Astrocyte of the hippocampus (primary cell): ENCODE measurements around the gene GASK1A.
A peak's percentile ranks its signal among the peaks of the same experiment; 100 is the strongest.

ENCODE experiments used
- DNase-seq: peaks from one replicate; pipeline ENCODE4 v3.0.0; 2011; ENCODE audit warnings: low read depth, low spot score

The GASK1A gene

DNA sequence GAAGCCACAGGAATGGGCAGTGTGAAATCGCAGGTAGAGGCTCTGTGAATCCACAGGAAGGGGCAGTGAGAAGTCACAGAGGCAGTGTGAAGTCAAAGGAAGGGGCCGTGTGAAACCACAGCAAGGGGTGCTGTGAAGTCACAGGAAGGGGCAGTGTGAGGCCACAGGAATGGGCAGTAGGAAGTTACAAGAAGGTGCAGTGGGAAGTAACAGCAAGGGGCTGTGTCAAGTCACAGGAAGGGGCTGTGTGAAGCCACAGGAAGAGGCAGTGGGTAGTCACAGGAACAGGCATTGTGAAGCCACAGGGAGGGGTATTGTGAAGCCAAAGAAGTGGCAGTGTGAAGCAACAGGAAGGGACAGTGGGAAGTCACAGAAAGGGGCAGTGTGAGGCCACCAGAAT, 34.1 kb downstream of the GASK1A start:
- no peak for DNase-seq

DNA sequence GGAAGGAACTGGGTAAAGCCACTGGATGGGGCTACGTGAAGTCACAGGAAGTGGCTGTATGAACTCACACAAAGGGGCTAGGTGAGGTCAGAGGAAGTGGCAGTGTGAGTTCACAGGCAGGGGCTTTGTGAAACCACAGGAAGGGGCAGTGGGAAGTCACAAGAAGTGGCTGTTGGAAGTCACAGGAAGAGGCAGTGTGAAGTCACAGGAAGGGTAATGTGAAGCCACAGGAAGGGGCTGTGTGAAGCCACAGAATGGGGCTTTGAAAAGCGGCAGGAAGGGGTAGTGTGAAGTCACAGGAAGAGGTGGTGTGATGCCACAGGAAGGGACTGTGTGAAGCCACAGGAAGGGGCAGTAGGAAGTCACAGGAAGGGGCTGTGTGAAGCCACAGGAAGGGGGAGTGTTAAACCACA, 34.6 kb downstream of the GASK1A start:
- DNase-seq: no peak

DNA sequence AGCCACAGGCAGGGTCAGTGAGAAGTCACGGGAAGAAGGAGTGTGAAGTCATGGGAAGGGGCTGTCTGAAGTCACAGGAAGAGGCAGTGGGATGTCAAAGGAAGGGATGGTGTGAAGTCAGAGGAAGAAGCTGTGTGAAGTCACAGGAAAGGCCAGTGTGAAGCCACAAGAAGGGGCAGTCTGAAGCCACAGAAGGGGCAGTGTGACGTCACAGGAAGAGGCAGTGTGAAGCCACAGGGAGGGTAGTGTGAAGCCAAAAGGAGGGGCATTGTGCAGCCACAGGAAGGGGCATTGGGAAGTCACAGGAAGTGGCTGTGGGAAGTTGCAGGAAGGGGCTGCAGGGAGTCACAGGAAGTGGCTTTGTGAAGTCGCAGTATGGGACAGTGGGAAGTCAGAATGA, 35.1 kb downstream of the GASK1A start:
- no peak for DNase-seq

DNA sequence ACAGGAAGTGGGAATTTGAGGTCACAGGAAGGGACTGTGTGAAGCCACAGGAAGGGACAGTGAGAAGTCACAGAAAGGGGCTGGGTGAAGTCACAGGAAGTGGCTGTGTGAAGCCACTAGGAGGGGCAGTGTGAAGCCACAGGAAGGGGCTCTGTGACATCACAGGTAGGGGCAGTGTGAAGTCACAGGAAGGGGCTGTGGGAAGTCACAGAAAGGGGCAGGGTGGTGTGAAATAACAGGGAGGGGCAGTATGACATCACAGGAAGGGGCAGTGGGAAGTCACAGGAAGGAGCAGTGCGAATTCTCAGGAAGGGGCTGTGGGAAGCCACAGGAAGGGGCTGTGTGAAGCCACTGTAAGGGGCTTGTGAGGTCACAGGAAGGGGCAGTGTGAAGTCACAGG, 35.8 kb downstream of the GASK1A start:
- DNase-seq: no peak

DNA sequence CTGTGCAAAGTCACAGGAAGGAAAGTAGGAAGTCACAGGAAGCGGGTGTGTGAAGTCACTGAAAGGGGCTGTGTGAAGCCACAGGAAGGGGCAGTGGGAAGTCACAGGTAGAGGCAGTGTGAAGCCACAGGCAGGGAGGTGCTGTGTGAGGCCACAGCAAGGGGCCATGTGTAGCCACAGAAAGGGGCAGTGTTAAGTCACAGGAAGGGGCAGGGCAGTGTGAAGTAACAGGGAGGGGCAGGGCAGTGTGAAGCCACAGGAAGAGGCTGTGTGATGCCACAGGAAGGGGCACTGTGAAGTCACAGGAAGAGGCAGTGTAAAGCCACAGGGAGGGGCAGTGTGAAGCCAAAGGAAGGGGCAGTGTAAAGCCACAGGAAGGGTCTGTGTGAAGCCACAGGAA, 36.5 kb downstream of the GASK1A start:
- no peak for DNase-seq

DNA sequence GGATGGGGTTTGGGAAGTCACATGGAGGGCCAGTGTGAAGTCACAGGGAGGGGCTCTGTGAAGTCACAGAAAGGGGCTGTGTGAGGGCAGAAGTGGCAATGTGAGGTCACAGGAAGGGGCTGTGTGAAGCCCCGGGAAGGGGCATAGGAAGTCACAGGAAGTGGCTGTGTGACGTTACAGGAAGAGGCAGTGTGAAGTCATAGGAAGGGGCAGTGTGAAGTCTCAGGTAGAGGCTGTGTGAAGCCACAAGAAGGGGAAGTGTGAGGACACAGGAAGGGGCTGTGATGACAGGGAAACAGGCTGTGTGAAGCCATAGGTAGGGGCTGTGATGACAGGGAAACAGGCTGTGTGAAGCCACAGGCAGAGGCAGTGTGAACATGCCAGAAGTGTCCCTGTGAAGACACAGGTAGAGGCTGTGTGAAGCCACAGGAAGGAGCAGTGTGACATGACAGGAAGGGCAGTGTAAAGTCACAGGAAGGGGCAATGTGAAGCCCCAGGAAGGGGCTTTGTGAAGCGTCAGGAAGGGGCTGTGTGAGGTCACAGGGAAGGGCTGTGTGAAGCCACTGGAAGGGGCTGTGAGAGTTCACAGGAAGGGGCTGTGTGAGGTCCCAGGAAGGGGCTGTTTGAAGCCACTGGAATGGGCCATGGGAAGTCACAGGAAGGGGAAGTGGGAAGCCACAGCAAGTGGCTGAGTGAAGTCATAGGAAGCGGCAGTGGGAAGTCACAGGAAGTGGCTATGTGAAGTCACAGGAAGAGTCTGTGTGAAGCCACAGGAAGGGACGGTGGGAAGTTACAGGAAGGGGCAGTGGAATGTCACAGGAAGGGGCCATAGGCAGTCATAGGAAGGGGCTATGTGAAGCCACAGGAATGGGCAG, 37.1 kb downstream of the GASK1A start:
- DNase-seq: no peak

DNA sequence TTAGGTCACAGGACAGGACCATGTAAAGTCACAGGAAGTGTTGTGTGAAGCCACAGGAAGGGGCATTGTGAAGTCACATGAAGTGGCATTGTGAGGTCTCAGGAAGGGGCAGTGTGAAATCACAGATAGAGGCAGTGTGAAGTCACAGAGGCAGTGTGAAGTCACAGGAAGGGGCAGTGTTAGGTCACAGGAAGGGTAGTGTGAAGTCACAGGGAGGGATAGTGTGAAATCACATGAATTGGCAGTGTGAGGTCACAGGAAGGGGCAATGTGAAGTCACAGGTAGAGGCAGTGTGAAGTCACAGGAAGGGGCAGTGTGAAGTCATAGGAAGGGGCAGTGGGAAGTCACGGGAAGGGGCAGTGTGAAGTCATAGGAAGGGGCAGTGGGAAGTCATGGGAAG, 37.9 kb downstream of the GASK1A start:
- no peak for DNase-seq

DNA sequence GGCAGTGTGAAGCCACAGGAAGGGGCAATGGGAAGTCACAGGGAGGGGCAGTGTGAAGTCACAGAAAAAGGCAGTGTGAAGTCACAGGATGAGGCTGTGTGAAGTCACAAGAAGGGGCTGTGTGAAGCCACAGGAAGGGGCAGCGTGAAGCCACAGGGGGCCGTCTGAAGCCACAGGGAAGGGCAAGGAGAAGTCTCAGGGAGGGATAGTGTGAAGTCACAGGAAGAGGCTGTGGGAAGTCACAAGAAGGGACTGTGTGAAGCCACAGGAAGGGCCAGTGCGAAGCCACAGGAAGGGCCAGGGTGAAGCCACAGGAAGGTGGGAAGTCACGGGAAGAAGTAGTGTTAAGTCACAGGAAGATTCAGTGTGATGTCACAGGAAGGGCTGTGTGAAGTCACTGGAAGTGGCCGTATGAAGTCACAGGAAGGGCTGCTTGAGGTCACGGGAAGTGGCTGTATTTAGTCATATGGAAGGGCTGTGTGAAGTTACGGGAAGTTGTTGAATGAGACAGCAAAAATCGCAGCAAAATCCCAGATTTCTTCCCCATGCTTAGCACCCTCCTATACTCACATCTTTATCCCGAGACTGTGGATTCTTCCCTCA, 38.6 kb downstream of the GASK1A start:
- no peak for DNase-seq

DNA sequence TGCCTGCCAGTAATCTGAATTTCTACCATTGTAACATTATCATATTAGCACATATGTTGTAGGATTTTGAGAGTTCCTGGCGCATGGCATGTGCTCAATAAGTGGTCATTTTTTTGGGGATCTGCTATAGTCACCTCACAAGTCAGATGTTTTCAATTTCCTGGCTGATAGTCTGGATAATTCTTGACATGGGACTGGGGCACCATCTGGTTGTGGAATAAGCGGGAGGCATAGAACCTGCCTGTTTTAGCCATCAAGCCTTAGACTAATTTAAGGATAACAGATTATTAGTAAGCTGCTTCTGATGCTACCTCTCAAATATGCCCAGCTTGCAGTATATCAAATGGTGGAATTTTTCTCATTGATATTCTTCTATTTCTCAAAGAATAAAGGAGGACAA, 39.1 kb downstream of the GASK1A start:
- no peak for DNase-seq

DNA sequence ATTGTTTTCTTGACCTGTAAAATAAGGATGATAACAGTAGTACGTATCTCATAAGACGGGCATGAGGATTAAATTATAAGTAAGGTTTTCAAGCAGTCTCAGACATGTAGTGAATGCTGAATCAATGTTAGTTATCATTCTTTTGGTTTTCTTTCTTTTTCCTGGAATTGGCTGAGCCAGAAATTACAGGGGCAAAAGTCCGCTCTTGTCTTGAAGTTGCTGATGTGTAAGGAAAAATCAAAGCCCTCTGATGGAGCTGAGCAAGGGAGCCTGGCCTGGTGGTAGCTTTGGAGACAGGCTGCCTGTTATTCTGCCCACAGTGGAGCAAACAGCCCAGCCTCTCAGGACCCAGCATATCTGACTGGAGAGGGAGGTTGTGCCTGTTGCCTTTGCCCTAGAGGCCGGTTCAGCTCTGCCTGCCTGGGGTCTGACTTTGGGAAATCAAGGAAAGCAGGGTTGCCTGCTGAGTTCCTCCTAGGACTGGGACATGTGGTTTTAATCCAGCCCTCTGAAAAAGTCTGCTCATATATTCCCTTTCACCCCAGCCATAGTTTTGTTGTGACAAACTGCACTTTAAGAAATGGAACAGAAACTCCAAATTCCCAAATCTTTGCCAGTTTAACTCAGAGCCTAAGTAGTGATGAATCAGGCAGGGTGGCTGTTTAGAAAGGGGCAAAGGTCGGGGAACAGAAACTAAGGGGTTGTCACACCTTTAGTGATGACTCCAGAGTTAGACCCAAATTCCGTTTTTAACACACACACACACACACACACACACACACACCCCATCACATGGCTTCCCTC, 40.1 kb downstream of the GASK1A start:
- no peak for DNase-seq

DNA sequence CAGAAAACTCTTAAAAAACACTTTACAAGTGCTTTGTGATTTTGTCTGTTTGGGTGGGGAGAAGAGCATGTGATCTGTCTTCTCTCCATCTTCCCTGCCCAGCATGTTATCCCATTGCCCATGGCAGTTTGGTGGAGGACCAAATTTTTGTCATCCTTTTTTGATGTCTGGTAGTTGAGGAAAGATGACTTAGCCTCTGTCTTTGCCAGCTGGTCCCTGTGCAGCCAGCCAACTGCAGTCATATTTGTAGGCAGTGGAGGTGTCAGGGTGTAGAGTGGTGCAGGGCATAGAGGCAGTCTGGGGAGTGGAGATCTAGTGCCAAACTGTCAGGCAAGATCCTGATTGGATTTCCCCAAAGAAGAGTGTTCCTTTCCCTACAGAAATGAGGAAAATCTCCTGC, 40.7 kb downstream of the GASK1A start:
- no peak for DNase-seq

DNA sequence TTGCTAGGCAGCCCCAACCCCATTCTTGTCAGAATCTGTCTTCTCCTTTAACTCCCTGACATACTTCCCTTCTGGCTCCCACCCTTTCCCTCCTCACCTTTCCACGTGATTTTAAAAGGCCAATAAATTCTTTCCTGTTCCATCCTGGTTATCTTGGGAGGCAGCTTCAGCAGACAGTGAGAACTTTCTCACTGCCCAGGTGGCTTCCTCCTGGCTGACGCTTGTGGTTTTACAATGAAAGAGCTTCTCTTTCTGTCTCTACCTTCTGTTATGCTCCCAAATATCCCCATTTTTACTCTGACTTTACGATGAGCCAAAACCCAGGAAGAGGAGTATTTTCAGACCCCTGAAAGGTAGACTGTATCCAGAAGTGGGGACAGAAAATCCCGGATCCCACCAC, 42.1 kb downstream of the GASK1A start:
- no peak for DNase-seq

DNA sequence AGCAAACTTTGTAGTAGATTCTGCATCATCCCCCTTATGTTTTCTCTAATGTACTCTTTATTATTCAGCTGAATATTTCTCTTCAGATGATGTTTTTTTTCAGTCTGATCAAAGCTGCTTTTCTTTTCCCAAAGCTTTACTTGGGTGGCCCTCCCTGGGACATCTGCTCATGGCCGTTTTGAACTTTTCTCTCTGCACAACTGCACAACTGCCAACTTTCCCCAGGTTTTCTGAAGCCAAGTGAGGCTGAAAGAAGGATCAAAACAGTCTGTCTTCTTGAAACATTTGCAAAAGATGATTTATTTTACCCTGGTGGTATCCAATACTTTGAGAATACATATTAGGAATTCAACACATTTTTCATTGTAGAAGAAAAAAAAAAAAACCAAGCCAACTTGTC, 43.0 kb downstream of the GASK1A start:
- no peak for DNase-seq

DNA sequence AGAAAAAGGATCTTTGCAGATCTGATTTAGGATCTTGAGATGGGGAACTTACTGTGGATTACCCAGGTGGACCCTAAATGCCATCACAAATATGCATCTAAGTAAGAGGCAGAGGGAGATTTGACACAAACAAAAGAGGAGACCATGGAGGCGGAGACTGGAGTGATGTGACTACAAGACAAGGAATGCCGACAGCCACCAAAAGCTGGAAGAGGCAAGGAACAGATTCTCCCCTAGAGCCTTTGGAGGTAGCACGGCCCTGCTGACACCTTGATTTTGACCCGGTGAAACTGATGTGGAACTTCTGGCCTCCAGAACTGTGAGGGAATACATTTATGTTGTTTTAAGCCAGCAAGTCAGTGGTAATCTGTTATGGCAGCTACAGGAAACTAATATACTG, 44.0 kb downstream of the GASK1A start:
- no peak for DNase-seq

DNA sequence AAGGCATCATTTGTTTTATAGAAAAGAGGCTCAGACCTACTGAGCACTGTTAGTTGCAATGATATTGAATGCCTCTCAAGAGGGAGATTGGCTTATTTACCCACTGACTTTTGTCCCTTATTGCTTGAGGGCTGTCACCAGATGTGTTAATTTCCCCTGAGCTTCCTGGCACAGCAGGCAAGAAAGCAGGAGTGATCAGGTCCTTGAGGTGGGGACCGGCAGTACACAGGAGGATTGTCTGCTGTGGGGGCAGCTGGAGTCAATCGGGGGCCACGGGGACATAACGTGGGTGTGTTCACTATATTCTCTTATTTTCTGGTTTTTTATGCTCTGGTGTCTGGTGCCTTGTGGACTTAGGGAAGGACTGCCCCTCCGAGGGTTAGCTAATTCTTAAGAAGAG, 44.6 kb downstream of the GASK1A start:
- DNase-seq: no peak

DNA sequence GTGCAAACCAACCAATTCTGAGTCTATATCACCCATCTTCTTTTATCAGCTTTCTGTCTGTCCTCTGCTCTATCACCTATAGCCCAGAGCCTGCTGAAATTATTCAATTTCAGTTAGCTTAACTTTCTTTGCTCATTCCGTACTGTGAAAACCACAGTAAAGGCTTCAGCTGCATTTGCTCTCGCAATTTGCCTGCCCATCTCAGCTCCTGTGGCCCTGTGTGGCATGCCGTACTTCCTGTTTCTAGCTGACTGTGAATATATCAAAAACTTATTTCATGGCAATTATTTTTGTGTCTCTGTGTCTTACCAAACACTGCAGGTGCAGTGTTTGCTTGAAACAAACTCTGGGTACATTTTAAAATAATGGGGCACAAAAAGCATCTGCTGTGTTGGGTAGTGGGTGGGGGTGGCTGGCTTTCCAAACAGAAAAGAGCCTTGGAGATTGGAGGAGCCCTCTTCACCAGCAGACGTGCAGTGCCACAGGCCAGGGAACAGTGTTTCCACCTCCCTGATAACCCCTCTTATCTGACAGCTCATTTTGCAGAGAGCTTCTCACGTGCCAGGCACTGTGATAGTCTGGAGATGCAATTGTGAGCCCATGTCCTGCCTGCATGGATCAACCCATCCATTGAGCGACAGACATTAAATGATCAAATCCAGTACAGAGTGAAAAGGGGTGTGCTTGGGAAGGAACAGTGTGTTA, 45.2 kb downstream of the GASK1A start:
- no peak for DNase-seq

DNA sequence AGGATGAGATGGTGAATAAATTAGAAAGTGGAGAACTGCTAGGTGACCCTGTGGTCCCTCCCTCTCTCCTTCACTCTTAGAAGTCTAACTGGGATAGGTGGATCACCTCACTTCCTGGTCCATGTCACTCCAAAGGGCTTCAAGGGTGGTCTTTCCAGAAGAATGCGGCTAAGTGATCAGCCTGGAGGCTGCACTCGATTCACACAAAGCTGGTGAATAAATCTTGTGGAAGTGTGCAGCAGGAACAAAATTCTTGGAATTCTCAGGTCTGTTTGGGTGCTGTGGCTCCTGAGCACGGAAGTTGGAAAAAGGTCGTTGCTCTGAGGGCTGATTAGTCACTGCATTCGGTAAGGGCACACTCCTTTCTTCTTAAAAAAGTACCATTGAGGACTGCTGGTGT, 46.3 kb downstream of the GASK1A start:
- peak; percentile 36 for DNase-seq

DNA sequence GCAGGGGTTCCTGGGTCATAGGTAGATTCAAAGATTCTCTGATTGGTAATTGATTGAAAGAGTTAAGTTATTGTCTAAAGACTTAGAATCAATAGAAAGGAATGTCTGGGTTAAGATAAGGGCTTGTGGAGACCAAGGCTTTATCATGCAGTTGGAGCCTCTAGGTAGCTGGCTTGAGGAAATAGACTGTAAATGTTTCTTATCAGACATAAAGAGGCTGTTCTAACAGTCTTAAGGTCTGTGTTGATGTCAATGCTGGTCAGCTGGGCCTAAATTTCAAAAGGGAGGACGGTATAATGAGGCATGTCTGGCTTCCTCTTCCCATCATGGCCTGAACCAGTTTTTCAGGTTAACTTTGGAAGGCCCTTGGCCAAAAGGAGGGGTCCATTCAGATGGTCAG, 48.9 kb downstream of the GASK1A start:
- no peak for DNase-seq

DNA sequence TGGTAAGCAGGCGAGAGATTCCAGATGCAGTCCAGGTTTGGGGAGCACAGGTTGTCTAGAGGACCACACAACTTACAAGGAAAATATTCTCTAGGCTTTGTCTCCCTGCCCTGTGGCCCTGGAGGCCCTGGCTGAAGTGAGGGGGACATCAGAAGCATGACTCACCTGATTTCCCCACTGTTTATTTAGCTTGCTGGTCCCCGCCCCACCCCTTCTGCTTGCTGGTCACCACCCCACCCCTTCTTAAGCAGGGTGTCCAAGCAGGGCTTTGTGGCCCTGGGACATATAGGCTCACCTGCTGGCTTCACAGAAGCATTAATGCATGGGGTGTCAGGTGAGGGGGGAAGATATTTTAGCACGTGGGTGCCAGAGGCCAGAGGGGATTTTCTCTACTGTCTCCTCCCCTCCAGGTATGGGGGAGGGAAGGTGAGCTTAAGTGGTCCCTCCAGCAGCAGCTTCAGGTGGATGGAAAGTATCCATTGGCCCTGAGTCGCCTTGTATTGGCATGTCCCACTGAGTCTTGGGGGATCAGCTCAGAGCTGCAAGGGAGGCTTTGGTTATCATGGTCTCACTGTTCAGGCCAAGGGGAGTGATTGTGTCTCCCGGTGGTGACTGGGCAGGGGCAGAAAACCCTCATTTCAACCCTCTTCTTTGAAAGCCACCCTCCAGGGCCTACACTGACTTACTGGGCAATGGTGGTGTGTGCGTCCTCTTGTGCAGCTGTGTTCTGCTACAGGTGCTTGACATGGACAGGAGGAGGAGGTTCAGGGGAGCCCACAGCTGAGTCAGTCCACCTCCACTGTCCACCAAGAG, 49.8 kb downstream of the GASK1A start:
- no peak for DNase-seq

DNA sequence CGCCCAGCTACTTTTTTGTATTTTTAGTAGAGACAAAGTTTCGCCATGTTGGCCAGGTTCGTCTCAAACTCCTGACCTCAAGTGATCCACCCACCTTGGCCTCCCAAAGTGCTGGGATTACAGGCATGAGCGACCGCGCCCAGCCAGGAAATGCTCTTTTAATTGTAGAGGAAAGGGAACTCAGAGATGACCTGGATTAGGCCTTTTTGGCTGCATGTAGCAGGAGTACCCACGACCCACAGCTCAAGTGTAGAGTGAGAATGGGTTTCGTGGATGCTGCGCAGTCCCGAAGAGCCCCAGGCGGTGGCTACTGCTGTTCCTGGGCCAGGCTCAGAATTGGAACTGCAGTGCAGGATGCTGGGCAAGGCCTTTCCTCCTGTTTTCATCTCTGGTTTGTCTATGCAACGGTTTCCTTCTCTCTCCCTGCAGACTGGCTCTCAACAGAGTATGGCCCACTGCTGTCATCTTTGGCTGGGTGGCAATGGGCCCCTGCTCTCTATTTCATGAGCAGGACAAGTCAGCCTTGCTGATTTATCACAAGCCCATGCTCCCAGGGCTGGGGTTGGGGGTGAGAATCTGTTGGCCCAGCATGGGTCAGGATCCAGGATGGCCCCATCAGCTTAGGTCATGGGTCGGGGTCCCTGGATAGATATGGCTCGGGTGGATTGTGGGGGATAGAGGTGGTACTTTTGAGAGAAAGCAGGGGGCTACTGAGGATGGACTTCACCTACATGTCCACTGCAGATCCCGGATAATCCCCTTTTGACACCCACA, 51.2 kb downstream of the GASK1A start:
- no peak for DNase-seq
